GM19023 (cell line): Measurements from ENCODE around the gene ORC1.

ENCODE experiments used
- ATAC-seq: cut with Tn5 transposase; IDR thresholded peaks from one replicate; pipeline ENCODE4 v1.9.1; 2021; ENCODE audit warnings: mild to moderate bottlenecking, moderate library complexity; ENCODE audit not compliant: unreplicated experiment

The ORC1 gene

GRCh38 chr1:52346653-52347052, 57.6 kb downstream of the ORC1 start:
- ATAC-seq, result no peak

DNA sequence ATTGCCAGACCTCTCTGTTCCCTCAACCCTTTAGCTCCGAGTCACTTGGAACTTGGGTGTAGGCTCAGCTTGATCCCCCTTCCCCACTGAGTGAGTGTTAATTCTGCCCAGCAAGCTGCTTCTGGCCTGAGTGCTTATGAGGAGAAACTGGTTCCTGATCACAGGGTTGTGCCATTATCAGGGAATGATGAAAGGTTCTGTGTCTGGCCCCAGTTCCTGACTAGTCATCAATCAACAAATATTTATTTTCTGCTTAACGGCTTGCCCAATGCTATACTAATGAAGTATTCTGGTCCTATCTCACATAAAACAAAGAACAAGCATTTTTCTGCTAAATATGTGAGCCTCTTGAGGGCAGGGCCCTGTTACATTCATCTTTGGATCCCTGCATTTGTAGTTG, 59.0 kb downstream of the ORC1 start:
- ATAC-seq, result no peak

DNA sequence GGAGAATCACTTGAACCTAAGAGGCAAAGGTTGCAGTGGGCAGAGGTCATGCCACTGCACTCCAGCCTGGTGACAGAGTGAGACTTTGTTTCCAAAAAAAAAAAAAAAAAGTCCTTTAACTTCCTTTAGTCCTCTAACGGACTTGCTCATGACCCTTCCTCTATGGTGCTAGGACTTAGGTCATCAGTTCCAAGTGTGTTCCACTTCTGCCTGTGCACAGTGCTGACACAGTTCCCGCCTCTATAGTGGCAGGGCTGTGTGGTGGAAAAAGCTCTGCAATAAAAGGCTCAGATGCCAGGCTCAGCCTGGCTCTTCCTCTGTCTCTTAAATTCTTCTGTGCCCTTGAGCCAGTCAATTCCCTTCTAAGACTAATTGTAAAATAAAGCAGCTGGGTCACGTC, 60.2 kb downstream of the ORC1 start:
- no peak for ATAC-seq

GRCh38 chr1:52341655-52342260, 62.5 kb downstream of the ORC1 start:
- ATAC-seq, result no peak

GRCh38 chr1:52337439-52337838, 66.8 kb downstream of the ORC1 start:
- no peak for ATAC-seq

GRCh38 chr1:52334906-52335528, 69.2 kb downstream of the ORC1 start:
- no peak for ATAC-seq

DNA sequence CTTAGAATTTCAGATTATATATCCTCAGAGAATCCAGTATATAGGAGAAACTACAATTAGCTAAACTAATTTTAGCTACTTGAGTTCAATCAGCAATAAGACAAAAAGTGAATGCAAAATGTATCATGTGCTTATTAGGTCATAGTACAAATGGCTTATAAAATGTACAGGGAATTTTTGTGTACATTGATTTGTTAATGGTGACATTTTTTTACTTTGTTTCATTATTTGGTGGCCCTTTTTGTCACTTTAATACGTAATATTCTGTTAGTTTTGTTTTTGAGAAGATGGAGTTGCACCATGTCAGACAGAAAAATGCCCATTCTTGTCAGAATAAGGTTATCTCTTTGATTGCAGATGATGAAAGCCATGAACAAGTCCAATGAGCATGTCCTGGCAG, 71.8 kb downstream of the ORC1 start:
- ATAC-seq, result no peak

GRCh38 chr1:52328615-52329014, 75.6 kb downstream of the ORC1 start:
- ATAC-seq, result no peak

DNA sequence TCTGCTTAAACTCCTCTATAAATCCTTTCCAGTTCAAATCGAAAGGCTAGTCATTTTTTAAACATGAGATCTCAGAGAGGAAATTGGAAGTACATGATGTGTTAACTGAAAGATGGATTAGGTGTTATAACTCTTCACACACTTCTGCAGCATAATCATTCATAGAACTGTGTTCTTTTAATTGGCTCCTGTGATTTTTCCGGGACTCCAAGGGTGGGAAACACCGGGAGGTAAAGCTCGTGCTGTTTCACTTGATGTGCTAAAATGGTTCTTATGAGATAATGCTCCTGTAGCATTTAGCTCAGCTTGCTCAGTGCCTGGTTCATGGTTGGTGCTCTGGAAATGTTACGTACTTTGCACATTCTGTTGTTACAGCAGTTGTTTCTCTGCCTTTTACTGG, 78.4 kb downstream of the ORC1 start:
- ATAC-seq, result no peak

- no peak for ATAC-seq
Measured at GRCh38 chr1:52323731-52324130, 80.5 kb downstream of the ORC1 start.
